ENCODE results near the gene POU2F2.

POU2F2 gene

GRCh38 chr19:42081584-42082203, 50.6 kb downstream of the POU2F2 start:
- CTCF ChIA-PET: interaction anchor here (0.7 to 3.3 kb wide), 16 partner anchors 9 to 198 kb away, joined by 3 to 22 read pairs (median 4); partner anchors contain the start of genes GSK3A, POU2F2 and ZNF526
- no peak overlapping the region for H3K4me3 ChIP-seq (ENCODE audit: low read depth, low read length)
- no peak for DNase-seq (ENCODE audit: low read depth, low spot score)
- POLR2A ChIA-PET: no interaction called here
- peak; percentile 72 for TF ChIP-seq CTCF (IDR thresholded peaks at IDR 0.05; ENCODE audit: insufficient read depth, low read length, missing control alignments)

- no peak for TF ChIP-seq CTCF (IDR thresholded peaks at IDR 0.05; ENCODE audit: insufficient read depth, low read length, missing control alignments)
- H3K4me3 ChIP-seq (ENCODE audit: low read depth, low read length): no peak overlapping the region
- CTCF ChIA-PET: interaction anchor here (0.6 to 3.3 kb wide), 13 partner anchors 10 to 199 kb away, joined by 3 to 22 read pairs (median 4); partner anchors contain the start of genes GSK3A and POU2F2
- no peak for DNase-seq (ENCODE audit: low read depth, low spot score)
- POLR2A ChIA-PET: no interaction called here
These were observed 51.4 kb downstream of the POU2F2 start for GRCh38 chr19:42080764-42081375.

GRCh38 chr19:42079886-42080763, 52.1 kb downstream of the POU2F2 start:
- no peak overlapping the region for H3K4me3 ChIP-seq (ENCODE audit: low read depth, low read length)
- DNase-seq (ENCODE audit: low read depth, low spot score): no peak
- ChIA-PET POLR2A (no interaction called here), CTCF (interaction anchor here (0.5 to 3.3 kb wide), 5 partner anchors 22 to 224 kb away, joined by 3 to 22 read pairs (median 4); partner anchors contain the start of genes GSK3A and POU2F2)
- no peak for TF ChIP-seq CTCF (IDR thresholded peaks at IDR 0.05; ENCODE audit: insufficient read depth, low read length, missing control alignments)

GRCh38 chr19:42079276-42079669, 53.0 kb downstream of the POU2F2 start:
- H3K4me3 ChIP-seq (ENCODE audit: low read depth, low read length): no peak overlapping the region
- POLR2A ChIA-PET: no interaction called here
- CTCF ChIA-PET: interaction anchor here (0.5 to 3.3 kb wide), 3 partner anchors 166 to 321 kb away, joined by 3 to 22 read pairs (median 3); partner anchors contain the start of gene GSK3A
- no peak for TF ChIP-seq CTCF (IDR thresholded peaks at IDR 0.05; ENCODE audit: insufficient read depth, low read length, missing control alignments)
- DNase-seq (ENCODE audit: low read depth, low spot score): no peak

GRCh38 chr19:42078538-42079275, 53.5 kb downstream of the POU2F2 start:
- DNase-seq (ENCODE audit: low read depth, low spot score): no peak
- H3K4me3 ChIP-seq (ENCODE audit: low read depth, low read length): no peak overlapping the region
- no peak for TF ChIP-seq CTCF (IDR thresholded peaks at IDR 0.05; ENCODE audit: insufficient read depth, low read length, missing control alignments)
- ChIA-PET CTCF (interaction anchor here (1.1 to 3.3 kb wide), 3 partner anchors 44 to 322 kb away, joined by 3 to 22 read pairs (median 3); partner anchors contain the start of gene GSK3A), POLR2A (no interaction called here)

All from AG04449 (cell line).